Dedifferentiated amniotic fluid mesenchymal stem cell (primary cell): ENCODE measurements around the gene DYNC1I2.
"Not testable (repeated sequence)": the region's sequence is repeated elsewhere in the genome, so short reads cannot be mapped to it uniquely, and the experiment has no call there.

ENCODE experiments used
- DNase-seq: peaks from one replicate; pipeline ENCODE4 v3.0.0-alpha.2; 2016; ENCODE audit errors: extremely low spot score

Gene DYNC1I2

GRCh38 chr2:171774581-171774980 is 87.3 kb downstream of the DYNC1I2 start:
- not testable (repeated sequence) for DNase-seq

GRCh38 chr2:171778515-171778914 is 91.2 kb downstream of the DYNC1I2 start:
- DNase-seq, result no peak

- no peak for DNase-seq
Measured at GRCh38 chr2:171785450-171785849, 98.2 kb downstream of the DYNC1I2 start.

DNA sequence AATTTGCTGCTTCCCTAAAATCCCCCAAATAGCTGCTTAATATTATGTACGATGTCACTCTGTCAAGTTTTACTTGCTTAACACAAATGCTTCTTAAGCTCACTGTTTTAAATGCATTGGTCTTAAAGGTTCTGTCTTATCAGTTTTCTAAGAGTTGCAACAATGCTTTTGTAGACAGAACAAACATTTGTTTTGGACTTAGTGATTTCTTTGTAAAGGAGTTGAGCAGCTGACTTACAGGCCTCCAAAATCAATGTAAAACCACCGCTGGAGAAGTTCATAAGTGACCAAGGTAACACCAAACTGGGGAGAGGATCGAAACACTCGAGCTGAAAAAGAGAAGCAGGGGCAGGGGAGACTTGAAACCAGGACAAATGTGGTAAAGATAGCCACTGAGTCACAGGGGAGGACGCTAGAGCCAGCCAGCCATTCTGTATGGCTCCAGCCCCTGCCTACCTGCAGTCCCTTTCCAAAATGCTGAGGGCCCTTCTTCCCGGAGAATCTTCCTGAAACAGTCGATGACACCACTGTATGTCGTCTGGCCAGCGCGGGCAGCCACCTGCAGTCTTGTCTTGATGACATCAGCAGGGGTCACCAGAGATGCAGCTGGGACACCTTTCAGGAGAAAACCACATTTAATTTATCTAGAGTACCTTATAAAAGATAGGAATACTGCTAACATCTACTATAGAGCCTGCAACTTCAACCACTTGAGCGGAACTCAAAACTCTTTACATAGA is 100.2 kb downstream of the DYNC1I2 start:
- DNase-seq, result no peak

- no peak for DNase-seq
Measured at GRCh38 chr2:171788316-171788993, 101.2 kb downstream of the DYNC1I2 start.

- no peak for DNase-seq
Measured at GRCh38 chr2:171789956-171790355, 102.7 kb downstream of the DYNC1I2 start.

DNA sequence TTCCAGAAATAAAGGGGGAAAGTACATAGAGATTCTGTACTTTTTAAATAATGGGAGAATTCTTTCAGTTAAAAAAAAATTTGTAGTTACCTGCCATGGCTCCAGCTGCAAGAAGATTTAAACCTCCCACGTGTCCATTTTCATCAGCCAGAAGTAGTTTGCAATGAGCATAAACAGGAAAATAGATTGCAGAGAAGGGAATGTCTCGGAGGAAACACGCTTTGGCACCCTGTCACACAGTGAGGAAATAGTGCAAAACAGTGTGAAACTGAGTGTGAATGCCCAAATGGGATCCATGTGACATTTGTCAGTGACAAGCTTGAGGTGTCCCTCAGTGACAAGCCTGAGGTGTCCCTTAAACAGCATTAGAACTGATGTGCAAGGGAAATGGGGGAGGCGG is 104.1 kb downstream of the DYNC1I2 start:
- no peak for DNase-seq

DNA sequence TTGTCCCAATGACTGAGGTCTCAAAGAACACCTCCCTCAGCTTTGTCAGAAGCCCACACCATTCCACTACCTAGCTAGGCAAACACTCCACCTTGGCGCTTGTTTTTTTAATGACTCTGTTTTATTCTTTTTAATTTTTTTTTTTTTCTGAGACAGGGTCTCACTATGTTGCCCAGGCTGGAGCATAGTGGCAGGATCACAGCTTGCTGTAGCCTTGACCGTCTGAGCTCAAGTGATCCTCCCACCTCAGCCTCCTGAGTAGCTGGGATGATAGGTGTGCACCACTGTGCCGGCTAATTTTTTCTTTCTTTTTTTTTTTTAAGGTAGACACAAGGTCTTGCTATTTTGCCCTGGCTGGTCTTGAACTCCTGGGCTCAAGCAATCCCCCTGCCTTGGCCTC is 104.9 kb downstream of the DYNC1I2 start:
- no peak for DNase-seq

GRCh38 chr2:171792886-171793580 is 105.8 kb downstream of the DYNC1I2 start:
- DNase-seq, result no peak

DNA sequence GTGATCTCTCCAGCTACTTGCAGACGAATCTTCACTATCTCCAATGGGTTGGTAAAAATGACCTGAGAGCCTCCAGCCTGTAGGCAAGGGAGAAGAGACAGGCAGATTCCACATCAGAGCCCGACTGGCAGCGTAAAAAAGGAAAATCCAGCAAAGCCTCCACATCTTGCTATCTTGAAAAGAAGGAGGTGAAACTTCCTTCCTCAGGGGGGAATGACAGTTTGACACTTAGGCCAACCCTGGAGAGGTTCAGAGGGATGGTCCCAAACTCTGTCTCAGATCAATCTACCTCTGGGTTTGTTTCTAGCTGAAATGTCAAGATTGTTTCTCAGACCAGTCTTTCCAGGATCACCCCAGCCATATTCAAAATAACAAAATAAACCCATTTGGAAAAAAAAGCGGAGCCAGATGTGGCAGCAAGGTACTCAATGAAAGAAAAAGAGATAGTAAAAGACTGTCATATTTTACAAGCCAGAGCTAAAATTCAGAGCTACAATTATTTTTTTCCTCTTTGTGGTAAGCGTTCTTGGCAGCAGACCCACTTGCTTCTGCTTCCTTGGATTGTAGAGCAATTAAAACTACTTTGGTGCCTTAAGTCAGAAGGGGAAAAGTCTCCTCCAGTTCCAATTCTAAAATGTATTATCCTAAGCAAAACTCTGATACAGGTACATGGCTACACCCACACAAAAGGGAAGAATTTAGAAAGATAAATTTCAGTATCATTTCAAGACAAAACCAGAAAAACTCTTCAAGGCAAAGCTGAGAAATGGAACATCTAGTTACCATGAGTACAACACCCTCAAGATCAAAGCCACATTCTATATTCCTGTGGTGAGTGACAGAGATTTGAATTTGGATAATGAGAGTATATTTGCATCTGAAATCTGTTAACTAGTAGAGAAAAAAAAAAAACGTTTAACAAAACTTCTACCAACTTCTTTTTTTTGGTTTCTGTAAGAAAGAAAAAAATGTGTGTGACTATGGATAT is 106.7 kb downstream of the DYNC1I2 start:
- DNase-seq, result no peak

DNA sequence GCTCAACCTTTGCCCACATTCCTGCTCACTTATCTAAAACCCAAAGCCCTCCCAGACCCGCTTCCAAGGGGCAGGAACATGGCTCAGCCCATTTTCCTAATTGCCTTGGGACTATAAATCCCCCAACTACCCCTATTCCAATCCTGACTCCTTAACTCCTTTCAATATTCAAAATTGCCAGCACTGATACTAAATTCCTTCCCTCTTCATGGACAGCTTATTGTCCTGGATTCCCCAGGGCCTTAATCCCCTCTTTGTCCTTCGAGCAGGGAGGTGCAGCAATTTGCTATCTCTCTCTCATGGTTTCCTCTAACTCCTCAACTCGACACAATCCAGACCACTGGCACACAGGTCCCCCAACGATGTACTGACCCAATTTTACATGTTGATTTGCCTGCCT is 107.6 kb downstream of the DYNC1I2 start:
- DNase-seq, result no peak
